ENCODE data around the gene PLA2G12B.

- TF ChIP-seq CTCF (conservative IDR thresholded peaks at IDR 0.05; ENCODE audit: low read depth, low read length) (no peak), EZH2 (IDR thresholded peaks at IDR 0.05; ENCODE audit: borderline replicate concordance, low read depth, low read length, poor library complexity, severe bottlenecking) (no peak)
Measured at GRCh38 chr10:72956001-72956400, 1.4 kb upstream of the PLA2G12B start.
